Lower lobe of right lung (tissue), 2 donors: ENCODE data around the gene CNPY4. TPM values are rescaled to one million over a fixed set of nuclear protein-coding genes. Genes with fewer than 3 reads are reported as not detected.
A peak's percentile ranks its signal among the peaks of the same experiment; 100 is the strongest.

Experiments used
- ATAC-seq, 2 donors: fragments of 200-7000 bp; cut with Tn5 transposase; one replicate each; pipeline ENCODE4 v1.9.1; 2020 to 2022; ENCODE audit warnings: mild to moderate bottlenecking in 2 of 2, moderate library complexity in 2 of 2
- DNase-seq: peaks from one replicate; pipeline ENCODE4 v3.0.0-alpha.2; 2020
- H3K27ac ChIP-seq: fragments of 200-600 bp; one replicate; pipeline ENCODE4 v1.8.0; 2022
- H3K27me3 ChIP-seq: fragments of 200-600 bp; one replicate; pipeline ENCODE4 v1.8.0; 2022; ENCODE audit warnings: low read depth
- H3K36me3 ChIP-seq: fragments of 200-600 bp; one replicate; pipeline ENCODE4 v1.8.0; 2022; ENCODE audit warnings: mild to moderate bottlenecking
- H3K4me1 ChIP-seq: fragments of 200-600 bp; one replicate; pipeline ENCODE4 v1.8.0; 2022
- H3K4me3 ChIP-seq: fragments of 200-600 bp; one replicate; pipeline ENCODE4 v1.8.0; 2022; ENCODE audit warnings: mild to moderate bottlenecking
- H3K9me3 ChIP-seq: fragments of 200-600 bp; one replicate; pipeline ENCODE4 v1.8.0; 2022
- intact Hi-C: fragments of 100-400 bp; cut with DNase I; formaldehyde crosslinking; loops from one replicate; pipeline ENCODE4 v1.11.0; 2022
- total RNA-seq: library from RNA; stranded (reverse); fragmentation: NEBNext Ultra II Directional; extraction: Animal tissue kit (Norgen Biotek cat#: 25700); gene quantifications from one replicate; pipeline ENCODE4 v1.2.1, GENCODE V29; 2021
- TF ChIP-seq, protein P1 (sequence below): fragments of 200-600 bp; IDR thresholded peaks from one replicate; pipeline ENCODE4 v1.8.0; 2022; ENCODE audit warnings: antibody characterized with exemption, mild to moderate bottlenecking
- donor health status: DM: no; HTN: yes; CAD: no; lungs with severe emphysema.

The CNPY4 gene
- total RNA-seq, 1 donor from 2014 or later: 10.5 TPM

- Histone ChIP-seq H3K27ac (no peak overlapping the region), H3K36me3 (peaks cover 87% of the 10 kb centered on the region), H3K27me3 (no peaks in the 10 kb centered on the region), H3K9me3 (no peaks in the 10 kb centered on the region), H3K4me3 (no peak overlapping the region), H3K4me1 (peaks cover 23% of the 10 kb centered on the region)
- TF ChIP-seq, protein P1, sequence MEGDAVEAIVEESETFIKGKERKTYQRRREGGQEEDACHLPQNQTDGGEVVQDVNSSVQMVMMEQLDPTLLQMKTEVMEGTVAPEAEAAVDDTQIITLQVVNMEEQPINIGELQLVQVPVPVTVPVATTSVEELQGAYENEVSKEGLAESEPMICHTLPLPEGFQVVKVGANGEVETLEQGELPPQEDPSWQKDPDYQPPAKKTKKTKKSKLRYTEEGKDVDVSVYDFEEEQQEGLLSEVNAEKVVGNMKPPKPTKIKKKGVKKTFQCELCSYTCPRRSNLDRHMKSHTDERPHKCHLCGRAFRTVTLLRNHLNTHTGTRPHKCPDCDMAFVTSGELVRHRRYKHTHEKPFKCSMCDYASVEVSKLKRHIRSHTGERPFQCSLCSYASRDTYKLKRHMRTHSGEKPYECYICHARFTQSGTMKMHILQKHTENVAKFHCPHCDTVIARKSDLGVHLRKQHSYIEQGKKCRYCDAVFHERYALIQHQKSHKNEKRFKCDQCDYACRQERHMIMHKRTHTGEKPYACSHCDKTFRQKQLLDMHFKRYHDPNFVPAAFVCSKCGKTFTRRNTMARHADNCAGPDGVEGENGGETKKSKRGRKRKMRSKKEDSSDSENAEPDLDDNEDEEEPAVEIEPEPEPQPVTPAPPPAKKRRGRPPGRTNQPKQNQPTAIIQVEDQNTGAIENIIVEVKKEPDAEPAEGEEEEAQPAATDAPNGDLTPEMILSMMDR: no peak
- intact Hi-C loops: no loop called here
- DNase-seq (no peak), ATAC-seq (no peak)
Observed at GRCh38 chr7:100093925-100094486, 25.4 kb upstream of the CNPY4 start.

- no peak overlapping the region for H3K4me3 ChIP-seq
- DNase-seq (no peak), ATAC-seq (no peak)
- intact Hi-C loops: no loop called here
- no peak overlapping the region for H3K27ac ChIP-seq
- TF ChIP-seq, protein P1: no peak
- no peaks in the 10 kb centered on the region for H3K9me3 ChIP-seq
- H3K36me3 ChIP-seq: peaks cover 92% of the 10 kb centered on the region
- no peaks in the 10 kb centered on the region for H3K27me3 ChIP-seq
- H3K4me1 ChIP-seq: peaks cover 23% of the 10 kb centered on the region
Observed at GRCh38 chr7:100095289-100095688, 24.1 kb upstream of the CNPY4 start.

DNA sequence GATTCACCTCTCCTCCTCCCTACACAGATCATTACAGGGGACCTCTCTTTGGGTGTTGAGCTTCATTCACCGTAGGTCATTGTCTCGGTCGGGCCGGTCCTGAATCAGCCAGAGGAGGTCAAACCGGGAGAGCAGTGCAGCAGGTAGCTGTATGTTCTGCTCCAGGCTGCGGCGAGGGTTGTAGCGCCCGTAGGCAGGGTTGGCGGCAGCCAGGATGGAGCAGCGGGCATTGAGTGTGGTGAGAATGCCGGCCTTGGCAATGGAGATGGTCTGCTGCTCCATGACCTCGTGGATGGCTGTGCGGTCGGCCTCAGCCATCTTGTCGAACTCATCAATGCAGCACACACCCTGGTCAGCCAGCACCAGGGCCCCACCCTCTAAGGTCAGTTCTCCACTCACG lies 23.7 kb upstream of the CNPY4 start:
- Histone ChIP-seq H3K4me1 (peaks cover 22% of the 10 kb centered on the region), H3K27ac (no peak overlapping the region), H3K36me3 (peaks cover 88% of the 10 kb centered on the region), H3K9me3 (no peaks in the 10 kb centered on the region), H3K27me3 (no peaks in the 10 kb centered on the region), H3K4me3 (no peak overlapping the region)
- no peak for DNase-seq
- ATAC-seq: no peak
- TF ChIP-seq, protein P1: no peak
- intact Hi-C loops: no loop called here

GRCh38 chr7:100098913-100099312 lies 20.5 kb upstream of the CNPY4 start:
- no peaks in the 10 kb centered on the region for H3K27me3 ChIP-seq
- intact Hi-C loops: no loop called here
- peaks cover 68% of the 10 kb centered on the region for H3K36me3 ChIP-seq
- H3K4me1 ChIP-seq: peaks cover 24% of the 10 kb centered on the region
- no peak overlapping the region for H3K27ac ChIP-seq
- ATAC-seq (no peak), DNase-seq (no peak)
- TF ChIP-seq, protein P1: no peak
- no peaks in the 10 kb centered on the region for H3K9me3 ChIP-seq
- no peak overlapping the region for H3K4me3 ChIP-seq

GRCh38 chr7:100099452-100099851 lies 20.0 kb upstream of the CNPY4 start:
- ATAC-seq (no peak), DNase-seq (no peak)
- TF ChIP-seq, protein P1: no peak
- peaks cover 68% of the 10 kb centered on the region for H3K36me3 ChIP-seq
- H3K9me3 ChIP-seq: no peaks in the 10 kb centered on the region
- H3K27ac ChIP-seq: no peak overlapping the region
- H3K27me3 ChIP-seq: no peaks in the 10 kb centered on the region
- H3K4me1 ChIP-seq: peaks cover 24% of the 10 kb centered on the region
- peak overlapping the region; percentile 97 for H3K4me3 ChIP-seq
- intact Hi-C loops: no loop called here
